Measurements from ENCODE around the gene TXNRD3.

DNA sequence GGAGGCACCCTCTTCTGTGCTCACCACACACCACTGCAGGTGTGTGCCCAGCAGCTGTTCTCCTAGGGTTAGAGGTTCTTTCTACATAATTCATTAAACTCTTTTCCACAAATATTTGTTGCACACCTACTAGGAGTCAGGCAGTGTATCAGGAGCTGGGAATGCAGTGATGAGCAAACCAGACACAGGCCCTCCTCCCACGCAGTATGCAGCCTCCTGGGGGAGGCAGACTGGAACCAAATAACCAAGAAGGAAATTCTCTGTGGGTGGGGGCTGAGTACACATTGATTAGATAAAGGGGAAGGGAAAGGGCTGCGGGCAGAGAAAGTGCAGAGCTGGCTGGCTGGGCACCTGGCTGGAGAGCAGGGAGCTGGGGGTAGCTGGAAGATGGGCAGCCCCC is 77.7 kb downstream of the TXNRD3 start:
- TF ChIP-seq, protein P1, sequence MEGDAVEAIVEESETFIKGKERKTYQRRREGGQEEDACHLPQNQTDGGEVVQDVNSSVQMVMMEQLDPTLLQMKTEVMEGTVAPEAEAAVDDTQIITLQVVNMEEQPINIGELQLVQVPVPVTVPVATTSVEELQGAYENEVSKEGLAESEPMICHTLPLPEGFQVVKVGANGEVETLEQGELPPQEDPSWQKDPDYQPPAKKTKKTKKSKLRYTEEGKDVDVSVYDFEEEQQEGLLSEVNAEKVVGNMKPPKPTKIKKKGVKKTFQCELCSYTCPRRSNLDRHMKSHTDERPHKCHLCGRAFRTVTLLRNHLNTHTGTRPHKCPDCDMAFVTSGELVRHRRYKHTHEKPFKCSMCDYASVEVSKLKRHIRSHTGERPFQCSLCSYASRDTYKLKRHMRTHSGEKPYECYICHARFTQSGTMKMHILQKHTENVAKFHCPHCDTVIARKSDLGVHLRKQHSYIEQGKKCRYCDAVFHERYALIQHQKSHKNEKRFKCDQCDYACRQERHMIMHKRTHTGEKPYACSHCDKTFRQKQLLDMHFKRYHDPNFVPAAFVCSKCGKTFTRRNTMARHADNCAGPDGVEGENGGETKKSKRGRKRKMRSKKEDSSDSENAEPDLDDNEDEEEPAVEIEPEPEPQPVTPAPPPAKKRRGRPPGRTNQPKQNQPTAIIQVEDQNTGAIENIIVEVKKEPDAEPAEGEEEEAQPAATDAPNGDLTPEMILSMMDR (IDR thresholded peaks at IDR 0.05; ENCODE audit: low read length), result no peak
- TF ChIP-seq EZH2phosphoT487 (IDR thresholded peaks at IDR 0.05; ENCODE audit: low read length), result no peak
